Thyroid gland (tissue), 4 donors: ENCODE results near the gene P2RY1. TPM values are rescaled to one million over a fixed set of nuclear protein-coding genes. Genes with fewer than 3 reads are reported as not detected.

ENCODE experiments used
- DNase-seq, 2 donors: peaks; one replicate each; pipeline ENCODE4 v3.0.0-alpha.2; 2019
- H3K27ac ChIP-seq, 3 donors: fragments of 200-600 bp; sonication (generic); 1 replicate in 2 of 3; 2 replicates in 1 of 3; pipeline ENCODE4 v1.5.1; 2016 to 2019; ENCODE audit warnings: mild to moderate bottlenecking in 1 of 3, moderate library complexity in 1 of 3
- H3K27me3 ChIP-seq: fragments of 200-600 bp; sonication (generic); one replicate; pipeline ENCODE4 v1.5.1; 2019
- H3K36me3 ChIP-seq, 2 donors: fragments of 200-600 bp; sonication (generic); one replicate each; pipeline ENCODE4 v1.5.1; 2016 to 2019
- H3K4me1 ChIP-seq, 2 donors: fragments of 200-600 bp; sonication (generic); one replicate each; pipeline ENCODE4 v1.5.1; 2017 to 2019
- H3K4me3 ChIP-seq, 3 donors: fragments of 200-600 bp; sonication (generic); replicated peaks in 1 of 3; 1 replicate in 2 of 3; 2 replicates in 1 of 3; pipeline ENCODE4 v1.5.1; 2016; ENCODE audit warnings: mild to moderate bottlenecking in 1 of 3
- H3K9me3 ChIP-seq: fragments of 200-600 bp; sonication (generic); one replicate; pipeline ENCODE4 v1.5.1; 2017
- POLR2A ChIP-seq, 2 donors: fragments of 450-650 bp; IDR thresholded peaks; one replicate each; pipeline ENCODE4 v1.6.1; 2017; ENCODE audit warnings: antibody characterized with exemption in 2 of 2, mild to moderate bottlenecking in 2 of 2, moderate library complexity in 1 of 2
- WGBS, 2 donors: methylation state at CpG; one replicate each; pipeline ENCODE4 v1.1.5; 2017; 5-methylcytosine and 5-hydroxymethylcytosine counted together
- intact Hi-C: fragments of 100-400 bp; cut with DNase I; formaldehyde crosslinking; loops from one replicate; pipeline ENCODE4 v1.15.1; 2023
- total RNA-seq, 4 donors: library from RNA; depleted of rRNA; stranded (reverse); fragments of >200 nt; gene quantifications; one replicate each; pipeline ENCODE4 v1.2.3, GENCODE V29; 2016
- TF ChIP-seq, protein P1 (sequence below), 6 experiments: fragments of 200-600 bp in 3 of 6; fragments of 450-650 bp in 3 of 6; sonication (generic) in 3 of 6; IDR thresholded peaks; one replicate each; pipeline ENCODE4 v1.5.1; 2016 to 2019; ENCODE audit warnings: antibody characterized with exemption in 6 of 6, mild to moderate bottlenecking in 2 of 6, inconsistent platforms in 1 of 6, moderate library complexity in 1 of 6

Gene P2RY1
- total RNA-seq, 4 donors from 2014 or later: 2.1 to 4.5 (median 3.1) TPM

DNA sequence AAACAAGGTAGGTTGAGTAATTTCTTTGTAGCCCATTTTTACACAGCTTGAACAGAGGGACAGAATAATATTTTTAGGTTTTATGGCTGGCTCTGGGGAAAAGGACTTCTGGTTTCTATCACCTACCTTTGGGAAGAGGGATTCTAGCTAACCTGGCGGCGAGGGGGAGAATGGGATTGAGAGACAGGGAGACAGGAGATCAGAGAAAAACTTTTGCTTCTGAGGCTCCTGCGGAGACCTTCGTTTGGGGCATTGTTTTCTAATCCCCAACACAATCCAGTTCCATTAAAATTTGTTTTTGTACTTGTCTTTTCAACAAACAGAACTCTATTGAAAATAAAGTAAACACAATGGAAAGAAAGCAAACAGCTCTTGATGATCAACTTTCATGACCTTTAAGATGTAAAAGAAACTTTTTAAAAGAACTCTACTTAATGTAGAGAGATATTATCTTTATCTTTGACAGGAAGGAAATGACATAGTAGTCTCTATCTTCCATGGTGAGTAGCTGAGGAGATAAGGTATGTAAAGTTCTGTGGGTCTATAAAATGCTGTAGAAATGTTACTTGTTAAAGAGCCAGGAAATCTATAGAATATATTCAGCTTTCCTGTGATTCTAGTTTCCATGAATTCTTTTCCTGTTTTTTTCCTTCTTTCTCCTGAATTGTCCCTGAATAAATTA is 37.0 kb upstream of the P2RY1 start:
- TF ChIP-seq POLR2A (IDR thresholded peaks at IDR 0.05): no peak
- TF ChIP-seq, protein P1, sequence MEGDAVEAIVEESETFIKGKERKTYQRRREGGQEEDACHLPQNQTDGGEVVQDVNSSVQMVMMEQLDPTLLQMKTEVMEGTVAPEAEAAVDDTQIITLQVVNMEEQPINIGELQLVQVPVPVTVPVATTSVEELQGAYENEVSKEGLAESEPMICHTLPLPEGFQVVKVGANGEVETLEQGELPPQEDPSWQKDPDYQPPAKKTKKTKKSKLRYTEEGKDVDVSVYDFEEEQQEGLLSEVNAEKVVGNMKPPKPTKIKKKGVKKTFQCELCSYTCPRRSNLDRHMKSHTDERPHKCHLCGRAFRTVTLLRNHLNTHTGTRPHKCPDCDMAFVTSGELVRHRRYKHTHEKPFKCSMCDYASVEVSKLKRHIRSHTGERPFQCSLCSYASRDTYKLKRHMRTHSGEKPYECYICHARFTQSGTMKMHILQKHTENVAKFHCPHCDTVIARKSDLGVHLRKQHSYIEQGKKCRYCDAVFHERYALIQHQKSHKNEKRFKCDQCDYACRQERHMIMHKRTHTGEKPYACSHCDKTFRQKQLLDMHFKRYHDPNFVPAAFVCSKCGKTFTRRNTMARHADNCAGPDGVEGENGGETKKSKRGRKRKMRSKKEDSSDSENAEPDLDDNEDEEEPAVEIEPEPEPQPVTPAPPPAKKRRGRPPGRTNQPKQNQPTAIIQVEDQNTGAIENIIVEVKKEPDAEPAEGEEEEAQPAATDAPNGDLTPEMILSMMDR (IDR thresholded peaks at IDR 0.05): no peak
- H3K36me3 ChIP-seq: no peaks in the 10 kb centered on the region
- intact Hi-C loops: no loop called here
- H3K4me3 ChIP-seq: no peak overlapping the region
- no peaks in the 10 kb centered on the region for H3K4me1 ChIP-seq
- no peak overlapping the region for H3K27ac ChIP-seq
- WGBS, 2 donors: 41 to 60% methylated on average over 4 of the region's 4 CpGs
- no peaks in the 10 kb centered on the region for H3K27me3 ChIP-seq
- H3K9me3 ChIP-seq: no peaks in the 10 kb centered on the region
- no peak for DNase-seq

- Histone ChIP-seq H3K36me3 (no peaks in the 10 kb centered on the region), H3K27me3 (no peaks in the 10 kb centered on the region), H3K4me3 (no peak overlapping the region), H3K9me3 (no peaks in the 10 kb centered on the region), H3K27ac (no peak overlapping the region), H3K4me1 (no peaks in the 10 kb centered on the region)
- intact Hi-C loops: no loop called here
- DNase-seq: no peak
- no peak for TF ChIP-seq POLR2A (IDR thresholded peaks at IDR 0.05)
- TF ChIP-seq, protein P1 (IDR thresholded peaks at IDR 0.05): no peak
- 58 to 79% methylated on average over 1 of the region's 1 CpG for WGBS, 2 donors
Measured at GRCh38 chr3:152811974-152812760, 22.8 kb upstream of the P2RY1 start.

DNA sequence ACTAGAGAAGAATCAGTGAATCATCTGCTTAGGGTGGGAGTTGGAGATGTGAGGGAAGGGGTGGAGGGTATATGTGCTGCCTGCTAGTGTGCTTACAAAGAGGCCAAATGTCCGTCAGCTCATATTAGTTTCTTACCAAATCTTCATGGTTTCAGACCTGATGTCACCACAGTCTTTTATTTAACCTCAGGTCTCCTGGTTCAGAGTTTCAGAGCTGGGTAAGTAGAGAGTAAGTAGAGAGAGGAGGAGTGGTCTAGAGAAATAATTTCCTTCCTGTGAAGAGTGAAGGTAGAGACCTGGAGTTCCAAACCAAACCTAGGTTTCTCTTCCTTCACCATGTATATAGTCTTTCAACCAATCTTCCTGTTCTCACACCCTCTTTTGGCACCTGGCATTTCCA is 17.5 kb upstream of the P2RY1 start:
- Histone ChIP-seq H3K27ac (no peak overlapping the region), H3K4me3 (no peak overlapping the region), H3K36me3 (no peaks in the 10 kb centered on the region), H3K27me3 (no peaks in the 10 kb centered on the region), H3K4me1 (no peaks in the 10 kb centered on the region), H3K9me3 (no peaks in the 10 kb centered on the region)
- 80 to 94% methylated on average over 1 of the region's 1 CpG for WGBS, 2 donors
- no peak for TF ChIP-seq POLR2A (IDR thresholded peaks at IDR 0.05)
- TF ChIP-seq, protein P1 (IDR thresholded peaks at IDR 0.05): no peak
- no peak for DNase-seq
- intact Hi-C loops: no loop called here

DNA sequence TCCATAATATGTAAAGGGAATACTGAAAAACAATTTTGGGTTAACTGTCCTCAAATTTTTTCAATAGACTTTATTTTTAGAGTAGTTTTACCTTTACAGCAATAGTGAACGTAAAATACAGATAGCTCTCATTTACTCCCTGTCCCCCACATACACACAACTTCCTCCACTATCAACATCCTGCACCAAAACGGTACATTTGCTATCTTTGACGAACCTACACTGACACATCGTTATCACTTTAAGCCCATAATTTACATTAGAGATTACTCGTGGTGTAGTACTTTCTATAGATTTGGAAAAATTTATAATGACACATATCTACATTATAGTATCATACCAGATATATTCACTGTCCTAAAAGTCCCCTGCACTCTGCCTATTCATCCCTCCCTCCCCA is 16.9 kb upstream of the P2RY1 start:
- no peak for DNase-seq
- WGBS, 2 donors: 73 to 75% methylated on average over 5 of the region's 5 CpGs
- Histone ChIP-seq H3K27me3 (no peaks in the 10 kb centered on the region), H3K27ac (no peak overlapping the region), H3K9me3 (no peaks in the 10 kb centered on the region), H3K4me1 (no peaks in the 10 kb centered on the region), H3K4me3 (no peak overlapping the region), H3K36me3 (no peaks in the 10 kb centered on the region)
- intact Hi-C loops: no loop called here
- no peak for TF ChIP-seq POLR2A (IDR thresholded peaks at IDR 0.05)
- TF ChIP-seq, protein P1 (IDR thresholded peaks at IDR 0.05): no peak

- no peaks in the 10 kb centered on the region for H3K27me3 ChIP-seq
- no peak for TF ChIP-seq POLR2A (IDR thresholded peaks at IDR 0.05)
- TF ChIP-seq, protein P1 (IDR thresholded peaks at IDR 0.05): no peak
- H3K36me3 ChIP-seq: no peaks in the 10 kb centered on the region
- H3K4me3 ChIP-seq: no peak overlapping the region
- no peak overlapping the region for H3K27ac ChIP-seq
- intact Hi-C loops: no loop called here
- 81 to 85% methylated on average over 2 of the region's 2 CpGs for whole genome bisulfite sequencing, 2 donors
- no peak for DNase-seq
- H3K9me3 ChIP-seq: no peaks in the 10 kb centered on the region
- no peaks in the 10 kb centered on the region for H3K4me1 ChIP-seq
Measured at GRCh38 chr3:152823173-152823572, 11.8 kb upstream of the P2RY1 start.
